Measurements from ENCODE around the gene RAB40B. TPM values are rescaled to one million over a fixed set of nuclear protein-coding genes. Genes with fewer than 3 reads are reported as not detected.

The RAB40B gene
- polyA plus RNA-seq, 1 of the 3 experiments (the other 2 are of a cell fraction), result 20.7 TPM

DNA sequence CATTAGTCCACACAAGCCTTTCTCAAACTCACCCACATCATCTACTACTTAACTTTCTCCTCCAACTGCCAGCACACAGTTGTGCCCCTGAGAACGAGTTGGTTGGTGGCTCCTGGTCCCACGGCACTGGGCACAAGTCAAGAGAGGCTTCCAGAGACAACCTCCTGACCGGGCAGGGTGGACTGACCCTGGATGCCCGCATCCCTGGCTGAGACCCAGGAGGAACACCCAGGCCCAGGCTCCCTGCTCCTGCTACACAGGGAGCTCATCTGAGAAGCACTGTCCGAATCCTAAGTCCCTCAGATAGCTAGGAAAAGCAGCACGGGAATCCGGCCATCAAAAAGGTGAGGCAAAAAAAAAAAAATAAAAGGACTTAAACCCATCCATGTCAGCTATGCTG lies 79.3 kb downstream of the RAB40B start:
- Histone ChIP-seq H3K4me1 (ENCODE audit: control insufficient read depth in 1 of 2, insufficient read depth in 2 of 2, low read depth in 1 of 2, low read length in 1 of 2) (no peaks in the 10 kb centered on the region), H3K27me3 (ENCODE audit: insufficient read depth) (no peaks in the 10 kb centered on the region), H3K4me2 (no peak overlapping the region), H3K9ac (no peak overlapping the region), H3K9me2 (no peaks in the 10 kb centered on the region), H3K4me3 (ENCODE audit: low read depth in 2 of 2, low read length in 1 of 2) (no peak overlapping the region), H3K36me3 (replicated peaks in 1 of 2; ENCODE audit: control insufficient read depth in 1 of 2, insufficient read depth in 2 of 2, low read length in 1 of 2) (peaks cover 68 to 75% of the 10 kb centered on the region in 2 experiments), H2AFZ (ENCODE audit: low read depth) (no peak overlapping the region), H4K20me1 (ENCODE audit: insufficient read depth) (0 out of 2 replicates have a peak, but pooled peaks cover 7% of the 10 kb centered on the region), H3K79me2 (ENCODE audit: insufficient read depth) (peaks cover 6% of the 10 kb centered on the region; the same call in 1 of the 2 replicates), H3K27ac (ENCODE audit: low read depth in 2 of 2, low read length in 1 of 2) (no peak overlapping the region), H3K9me3 (no peaks in the 10 kb centered on the region), H3F3A (replicated peaks; ENCODE audit: insufficient read depth) (peaks cover 3% of the 10 kb centered on the region)
- no peak for DNase-seq
- WGBS (ENCODE audit: low lambda C conversion rate), result 96% methylated on average over 7 of the region's 7 CpGs
- TF ChIP-seq RFX5 (IDR thresholded peaks at IDR 0.05; ENCODE audit: low read length) (no peak), TCF12 (IDR thresholded peaks at IDR 0.05) (no peak), TEAD4 (IDR thresholded peaks at IDR 0.05; ENCODE audit: borderline replicate concordance, insufficient read depth) (no peak)
- ChIA-PET POLR2A (no interaction called here), CTCF (interaction anchor here (1.1 kb wide), 1 partner anchor 16 kb away, joined by 3 read pairs; no protein-coding TSS in a partner anchor)

DNA sequence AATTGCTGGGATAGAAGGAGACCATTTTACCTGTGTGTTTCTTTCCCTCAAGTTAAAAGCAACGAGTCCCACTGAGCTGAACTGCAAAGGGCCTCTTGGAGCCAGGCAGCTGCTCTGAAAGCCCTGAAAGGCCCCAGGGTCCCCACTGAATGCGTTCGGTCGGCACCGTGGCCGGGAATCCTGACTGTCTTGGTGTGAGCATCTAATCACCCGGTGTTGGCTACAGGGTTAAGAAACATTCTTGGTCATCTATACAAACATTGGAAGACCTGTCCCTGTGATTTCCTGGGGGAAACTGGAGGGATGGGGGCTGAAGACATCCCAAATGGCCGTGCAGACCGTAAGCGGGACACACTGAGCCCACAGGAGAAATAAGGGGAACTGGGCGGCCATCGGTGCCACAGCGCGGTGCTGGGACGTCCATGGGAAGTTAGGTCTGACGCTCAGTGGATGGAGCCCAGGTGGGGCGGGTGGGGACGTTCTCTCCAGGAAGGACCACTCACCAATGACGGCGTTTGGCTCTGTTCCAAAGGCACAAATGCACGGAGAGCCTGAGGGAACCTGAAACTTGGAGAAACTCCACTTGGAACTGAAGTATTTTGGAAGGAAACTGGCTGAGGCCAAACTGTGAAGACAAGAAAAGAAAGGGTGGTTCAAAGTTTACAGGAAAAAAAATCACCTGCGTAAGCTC lies 82.3 kb downstream of the RAB40B start:
- no peak overlapping the region for H3K4me2 ChIP-seq
- H3K27me3 ChIP-seq (ENCODE audit: insufficient read depth), result no peaks in the 10 kb centered on the region
- POLR2A ChIA-PET, result no interaction called here
- no peaks in the 10 kb centered on the region for H3K9me3 ChIP-seq
- no peak overlapping the region for H2AFZ ChIP-seq (ENCODE audit: low read depth)
- no peaks in the 10 kb centered on the region for H3K9me2 ChIP-seq
- H3K4me3 ChIP-seq (ENCODE audit: low read depth in 2 of 2, low read length in 1 of 2), result no peak overlapping the region
- no peak overlapping the region for H3K9ac ChIP-seq
- CTCF ChIA-PET, result interaction anchor here (0.6 to 1.9 kb wide), 5 partner anchors 15 to 173 kb away, joined by 3 to 6 read pairs (median 3); no protein-coding TSS in a partner anchor
- H3K36me3 ChIP-seq (replicated peaks in 1 of 2; ENCODE audit: control insufficient read depth in 1 of 2, insufficient read depth in 2 of 2, low read length in 1 of 2), result peaks cover 50 to 60% of the 10 kb centered on the region in 2 experiments
- H3F3A ChIP-seq (replicated peaks; ENCODE audit: insufficient read depth), result peaks cover 9% of the 10 kb centered on the region
- H3K79me2 ChIP-seq (ENCODE audit: insufficient read depth), result no peaks in the 10 kb centered on the region; the same call in 1 of the 2 replicates
- H3K27ac ChIP-seq (ENCODE audit: low read depth in 2 of 2, low read length in 1 of 2), result no peak overlapping the region
- no peak for DNase-seq
- no peak for TF ChIP-seq ZBTB33 (IDR thresholded peaks at IDR 0.05; ENCODE audit: borderline replicate concordance, low read depth)
- TF ChIP-seq RAD21 (IDR thresholded peaks at IDR 0.05; ENCODE audit: low read length), result no peak
- no peak for TF ChIP-seq POLR2AphosphoS5 (IDR thresholded peaks at IDR 0.05; ENCODE audit: low read depth, low read length)
- no peak for TF ChIP-seq MEF2A (IDR thresholded peaks at IDR 0.05; ENCODE audit: borderline replicate concordance, low read depth)
- TF ChIP-seq TEAD4 (IDR thresholded peaks at IDR 0.05; ENCODE audit: borderline replicate concordance, insufficient read depth), result no peak
- WGBS (ENCODE audit: low lambda C conversion rate), result 91% methylated on average over 22 of the region's 22 CpGs
- no peaks in the 10 kb centered on the region for H4K20me1 ChIP-seq (ENCODE audit: insufficient read depth)
- H3K4me1 ChIP-seq (ENCODE audit: control insufficient read depth in 1 of 2, insufficient read depth in 2 of 2, low read depth in 1 of 2, low read length in 1 of 2), result peaks cover 0 to 12% of the 10 kb centered on the region in 2 experiments; a peak in 2 of 4 replicates
